ENCODE measurements around the gene DAPL1. TPM values are rescaled to one million over a fixed set of nuclear protein-coding genes. Genes with fewer than 3 reads are reported as not detected.
"Not testable (repeated sequence)": the region's sequence is repeated elsewhere in the genome, so short reads cannot be mapped to it uniquely, and the experiment has no call there.

DAPL1 gene
- total RNA-seq, 4 donors from 2014 or later: not detected

DNA sequence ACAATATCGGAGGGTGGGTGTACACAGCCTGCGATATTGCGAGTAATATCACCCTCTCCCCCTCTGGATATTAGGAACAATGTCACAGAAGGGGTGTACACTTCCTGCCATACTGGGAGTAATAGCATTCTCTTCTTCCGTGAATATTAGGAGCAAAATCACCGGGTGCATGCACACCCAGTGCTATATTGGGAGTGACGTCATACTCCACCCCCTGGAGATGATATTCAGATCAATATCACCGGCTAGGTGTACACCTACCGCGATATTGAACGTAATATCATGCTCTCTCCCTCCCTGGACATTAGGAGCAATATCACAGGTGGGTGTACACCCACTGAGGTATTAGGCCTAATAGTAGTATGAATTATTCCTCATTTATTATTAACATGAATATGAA lies 70.4 kb downstream of the DAPL1 start:
- H3K4me3 ChIP-seq; H3K27ac ChIP-seq (replicated peaks in 1 of 4); H3K9me3 ChIP-seq; DNase-seq (ENCODE audit: extremely low spot score); H3K27me3 ChIP-seq; H3K4me1 ChIP-seq; H3K36me3 ChIP-seq; intact Hi-C loops (cut with DNase I): not testable (repeated sequence)
- WGBS: 92% methylated on average over 10 of the region's 10 CpGs

Other genes with a start within 250 kb of the DAPL1 start
- 10 to 100 TPM; 34.3 to 54.0 (median 52.9) TPM for gene TANC1, start 173.3 kb downstream of the DAPL1 start, total RNA-seq

Measured in esophagus muscularis mucosa (tissue), 4 donors.